Glutamatergic neuron (in vitro differentiated cells): ENCODE data around the gene RAD51B. TPM values are rescaled to one million over a fixed set of nuclear protein-coding genes. Genes with fewer than 3 reads are reported as not detected.

Source experiments
- DNase-seq: peaks from one replicate; pipeline ENCODE4 v3.0.0; 2022
- H3K27ac Mint-ChIP-seq: one replicate; pipeline ENCODE4 v1.8.0; 2020; ENCODE audit warnings: mild to moderate bottlenecking, mixed read lengths, inconsistent platforms; ENCODE audit not compliant: unreplicated experiment
- H3K27me3 Mint-ChIP-seq: one replicate; pipeline ENCODE4 v1.8.0; 2020; ENCODE audit warnings: mild to moderate bottlenecking, moderate library complexity, mixed read lengths, inconsistent platforms; ENCODE audit not compliant: unreplicated experiment
- H3K36me3 Mint-ChIP-seq: one replicate; pipeline ENCODE4 v1.8.0; 2020; ENCODE audit warnings: mild to moderate bottlenecking, mixed read lengths, inconsistent platforms; ENCODE audit not compliant: unreplicated experiment
- H3K4me1 Mint-ChIP-seq: one replicate; pipeline ENCODE4 v1.8.0; 2020; ENCODE audit warnings: mild to moderate bottlenecking, low read depth, mixed read lengths, inconsistent platforms; ENCODE audit not compliant: unreplicated experiment
- H3K4me3 Mint-ChIP-seq: one replicate; pipeline ENCODE4 v1.8.0; 2020; ENCODE audit warnings: mild to moderate bottlenecking, mixed read lengths, inconsistent platforms; ENCODE audit not compliant: unreplicated experiment
- H3K9me3 Mint-ChIP-seq: one replicate; pipeline ENCODE4 v1.8.0; 2020; ENCODE audit warnings: mild to moderate bottlenecking, moderate library complexity, mixed read lengths, inconsistent platforms; ENCODE audit not compliant: unreplicated experiment
- CTCF ChIP-seq: fragments of 200-600 bp; sonication (generic); IDR thresholded peaks from one replicate; pipeline ENCODE4 v1.5.0; 2021; ENCODE audit not compliant: partially characterized antibody, unreplicated experiment
- total RNA-seq: library from RNA; stranded (reverse); fragmentation: NEBNext Ultra II Directional; extraction: Animal tissue kit (Norgen Biotek cat#: 25700); gene quantifications from one replicate; pipeline ENCODE4 v1.2.1, GENCODE V29; 2021; ENCODE audit not compliant: unreplicated experiment

RAD51B gene
- total RNA-seq, 1 donor from 2014 or later = 9.7 TPM

GRCh38 chr14:68377006-68377405, 557.4 kb downstream of the RAD51B start:
- Mint-ChIP-seq H3K9me3 (peaks cover 2% of the 10 kb centered on the region), H3K27ac (no peak overlapping the region), H3K27me3 (peaks cover 2% of the 10 kb centered on the region), H3K4me1 (peaks cover 11% of the 10 kb centered on the region), H3K36me3 (no peaks in the 10 kb centered on the region), H3K4me3 (no peak overlapping the region)
- no peak for DNase-seq
- TF ChIP-seq CTCF = no peak

- Mint-ChIP-seq H3K4me3 (no peak overlapping the region), H3K4me1 (peaks cover 14% of the 10 kb centered on the region), H3K36me3 (no peaks in the 10 kb centered on the region), H3K27ac (no peak overlapping the region), H3K9me3 (no peaks in the 10 kb centered on the region), H3K27me3 (peaks cover 2% of the 10 kb centered on the region)
- TF ChIP-seq CTCF = no peak
- DNase-seq = no peak
Observed at GRCh38 chr14:68377459-68377858, 557.9 kb downstream of the RAD51B start.

GRCh38 chr14:68379510-68380328, 560.1 kb downstream of the RAD51B start:
- H3K4me3 Mint-ChIP-seq = no peak overlapping the region
- H3K36me3 Mint-ChIP-seq = no peaks in the 10 kb centered on the region
- no peak for DNase-seq
- no peak for TF ChIP-seq CTCF
- peaks cover 25% of the 10 kb centered on the region for H3K4me1 Mint-ChIP-seq
- H3K9me3 Mint-ChIP-seq = no peaks in the 10 kb centered on the region
- peaks cover 2% of the 10 kb centered on the region for H3K27me3 Mint-ChIP-seq
- H3K27ac Mint-ChIP-seq = no peak overlapping the region

GRCh38 chr14:68380329-68380741, 560.8 kb downstream of the RAD51B start:
- Mint-ChIP-seq H3K27ac (no peak overlapping the region), H3K27me3 (peaks cover 2% of the 10 kb centered on the region), H3K9me3 (no peaks in the 10 kb centered on the region), H3K36me3 (no peaks in the 10 kb centered on the region), H3K4me3 (no peak overlapping the region), H3K4me1 (peaks cover 30% of the 10 kb centered on the region)
- DNase-seq = no peak
- TF ChIP-seq CTCF = no peak

GRCh38 chr14:68384335-68384734, 564.8 kb downstream of the RAD51B start:
- no peaks in the 10 kb centered on the region for H3K36me3 Mint-ChIP-seq
- DNase-seq = no peak
- no peak overlapping the region for H3K4me3 Mint-ChIP-seq
- peaks cover under 1% of the 10 kb centered on the region for H3K27me3 Mint-ChIP-seq
- H3K4me1 Mint-ChIP-seq = peaks cover 39% of the 10 kb centered on the region
- TF ChIP-seq CTCF = no peak
- H3K27ac Mint-ChIP-seq = peak overlapping the region; percentile 55
- H3K9me3 Mint-ChIP-seq = no peaks in the 10 kb centered on the region
